OCI-LY3 (cell line): Measurements from ENCODE around the gene CCR7.

ENCODE experiments used
- CTCF ChIP-seq: fragments of 200-600, 300-600 bp; sonication (generic); IDR thresholded peaks from 2 replicates; pipeline ENCODE4 v1.5.1; 2014; ENCODE audit warnings: antibody characterized with exemption, low read length, low read depth
- EZH2phosphoT487 ChIP-seq: fragments of 200-600 bp; shearing (Covaris generic); IDR thresholded peaks from 2 replicates; pipeline ENCODE4 v1.6.1; 2018; ENCODE audit warnings: antibody characterized with exemption, mixed run types, low read depth

GRCh38 chr17:40514013-40514875 is 51.0 kb downstream of the CCR7 start:
- TF ChIP-seq CTCF = no peak
- no peak for TF ChIP-seq EZH2phosphoT487
